H54 (cell line): ENCODE data around the gene RABL3.
"Not testable (repeated sequence)": the region's sequence is repeated elsewhere in the genome, so short reads cannot be mapped to it uniquely, and the experiment has no call there.

Experiments
- DNase-seq: peaks from one replicate; pipeline ENCODE4 v3.0.0; 2011; ENCODE audit warnings: low spot score, mixed read lengths; ENCODE audit not compliant: insufficient read length
- FAIRE-seq: peaks from 3 replicates; lab custom pipeline; 2011; peaks lifted over from hg19 to GRCh38; lab: Jason Lieb, UNC
- POLR2A ChIP-seq: IDR thresholded peaks from 2 replicates; pipeline ENCODE4 v1.6.1; 2011; ENCODE audit warnings: low read depth, mild to moderate bottlenecking, low read length

RABL3 gene

DNA sequence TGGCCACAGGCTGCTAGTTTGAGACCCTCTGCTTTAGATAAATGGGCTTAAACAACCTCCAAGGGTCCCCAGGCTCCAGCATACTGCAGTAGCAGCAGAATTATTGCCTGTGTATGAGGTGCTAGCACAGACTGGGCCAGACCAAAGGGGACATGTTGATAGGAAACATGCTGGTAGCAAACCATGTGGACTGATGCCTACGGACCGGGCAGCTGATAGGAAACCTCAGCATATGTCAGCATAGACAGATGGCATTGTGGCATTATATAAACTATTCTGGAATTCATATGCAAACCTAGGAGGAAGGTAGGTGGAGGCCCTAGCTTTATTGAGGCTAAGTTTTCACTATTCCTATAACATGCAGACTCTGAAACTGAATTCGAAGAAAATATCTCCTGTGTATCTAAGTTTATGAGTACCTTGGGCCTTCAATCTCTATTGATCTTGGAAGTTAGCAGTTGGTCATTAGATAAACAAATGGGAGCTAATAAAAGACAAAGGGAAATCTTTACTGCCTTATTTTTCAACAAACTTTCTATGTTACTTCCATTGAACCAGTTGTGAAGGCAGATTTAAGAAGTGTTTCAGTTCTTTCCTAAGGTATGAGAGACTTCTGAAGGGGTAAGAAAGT, 58.5 kb downstream of the RABL3 start:
- no peak for TF ChIP-seq POLR2A
- FAIRE-seq: no peak
- DNase-seq: no peak

GRCh38 chr3:120683213-120683612, 59.1 kb downstream of the RABL3 start:
- TF ChIP-seq POLR2A: no peak
- DNase-seq (no peak), FAIRE-seq (no peak)

DNA sequence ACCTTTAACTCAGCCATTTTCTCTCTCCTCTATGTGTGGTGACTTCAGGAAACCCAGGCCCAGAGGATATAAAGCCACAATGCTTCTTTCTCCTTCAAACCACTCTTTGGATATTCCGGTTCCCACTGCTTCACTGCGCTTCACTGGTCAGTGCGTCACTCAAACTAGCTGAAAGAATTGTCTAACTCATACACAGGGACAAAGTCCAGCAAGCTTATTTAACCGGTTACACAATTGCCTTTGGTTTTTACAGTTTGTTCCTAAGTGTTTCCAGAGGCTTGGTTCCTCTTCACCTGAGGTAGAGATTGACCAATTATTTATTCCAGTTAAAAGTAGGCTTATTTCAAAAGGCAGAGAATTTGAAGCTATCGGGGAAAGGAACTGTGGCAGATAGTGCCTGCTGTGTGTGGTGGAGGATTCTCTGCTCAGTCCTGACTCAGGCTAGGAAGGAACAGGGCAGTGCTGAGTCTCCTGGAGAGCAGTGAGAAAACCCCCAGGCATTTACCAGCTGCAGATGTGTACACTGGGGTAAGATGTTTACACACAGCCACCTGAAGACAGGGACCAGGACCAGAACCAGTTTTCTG, 60.1 kb downstream of the RABL3 start, which contains the start of gene HGD:
Gene HGD, minus strand, starts transcription at position 145 of the 587 bp plus-strand sequence. Its CDS starts 128 bp downstream, at position 17.
- TF ChIP-seq POLR2A: no peak
- no peak for DNase-seq
- no peak for FAIRE-seq

DNA sequence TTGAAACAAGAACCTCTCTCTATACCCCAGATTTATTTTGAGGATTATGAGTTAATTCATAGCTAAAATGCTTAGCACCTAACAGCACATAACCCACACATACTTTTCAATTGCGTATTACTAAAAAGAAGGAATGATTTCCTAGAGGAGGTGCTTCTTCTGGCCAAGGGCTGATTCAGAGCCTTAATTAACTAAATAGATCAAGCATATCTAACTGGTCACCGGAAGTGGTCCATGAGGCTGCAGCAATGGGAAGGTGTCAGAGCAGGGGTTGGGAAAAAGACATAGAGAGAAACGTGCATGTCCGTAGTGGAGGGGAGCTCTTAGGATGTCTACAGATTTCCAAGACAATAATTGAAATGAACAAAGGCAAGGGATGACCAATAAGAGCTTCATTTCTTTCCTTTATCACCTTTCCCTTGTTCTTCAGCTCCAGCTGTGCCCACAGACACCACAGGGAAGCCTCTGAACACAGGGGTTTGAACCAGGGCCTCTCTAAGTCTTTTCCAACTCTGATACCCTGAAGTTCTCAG, 60.7 kb downstream of the RABL3 start:
- no peak for DNase-seq
- no peak for FAIRE-seq
- no peak for TF ChIP-seq POLR2A

DNA sequence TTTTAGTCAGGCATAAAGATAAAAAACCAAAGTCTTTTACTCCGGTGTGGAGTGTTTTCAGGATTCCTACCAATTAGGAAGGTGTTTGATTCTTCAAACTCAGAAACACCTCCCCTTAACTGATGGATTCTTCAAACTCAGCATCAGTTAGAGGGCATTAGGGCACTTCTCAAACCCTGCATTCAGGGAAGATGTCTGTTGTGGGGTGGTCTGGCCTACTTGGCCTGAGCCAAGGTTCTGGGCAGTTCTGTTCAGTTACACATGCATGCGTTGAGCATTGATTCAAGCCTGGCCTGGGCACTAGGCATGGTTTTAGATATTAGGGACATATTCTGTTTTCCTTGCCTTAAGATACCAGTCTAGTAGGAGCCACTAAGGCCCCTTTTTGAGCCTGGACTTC, 61.3 kb downstream of the RABL3 start:
- FAIRE-seq (no peak), DNase-seq (no peak)
- TF ChIP-seq POLR2A: no peak

DNA sequence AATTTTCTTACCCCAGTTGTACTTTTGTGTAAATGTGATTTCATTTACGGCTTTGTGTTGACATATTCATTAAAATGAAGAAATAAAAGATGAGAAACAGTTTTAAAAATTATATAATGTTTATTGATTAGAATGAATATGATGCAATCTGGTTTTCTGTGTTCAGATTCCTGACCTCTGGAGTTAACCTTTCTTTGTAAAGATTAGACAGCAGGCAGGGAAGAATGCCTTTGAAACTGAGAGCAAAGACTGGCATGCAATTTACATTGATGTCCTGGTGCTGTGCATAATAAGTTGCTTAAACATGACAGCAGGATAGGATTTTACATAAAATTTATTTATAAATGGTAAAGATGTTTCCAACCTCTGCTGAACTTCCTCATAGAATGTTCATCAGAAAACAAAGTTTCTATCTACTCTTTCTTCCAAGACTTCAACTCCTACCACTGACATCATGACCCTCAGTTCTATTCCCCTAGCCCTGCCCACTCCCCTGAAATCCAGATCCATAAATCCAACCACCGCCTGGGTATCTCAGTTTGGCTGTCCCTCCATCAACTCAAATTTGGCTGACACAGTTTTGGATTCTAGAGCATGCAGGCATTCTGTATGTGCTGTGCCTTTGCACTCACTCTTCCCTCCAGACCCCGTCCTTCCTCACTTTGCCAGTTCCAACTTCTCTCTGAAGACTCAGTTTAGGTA, 62.0 kb downstream of the RABL3 start:
- FAIRE-seq (no peak), DNase-seq (no peak)
- no peak for TF ChIP-seq POLR2A

DNA sequence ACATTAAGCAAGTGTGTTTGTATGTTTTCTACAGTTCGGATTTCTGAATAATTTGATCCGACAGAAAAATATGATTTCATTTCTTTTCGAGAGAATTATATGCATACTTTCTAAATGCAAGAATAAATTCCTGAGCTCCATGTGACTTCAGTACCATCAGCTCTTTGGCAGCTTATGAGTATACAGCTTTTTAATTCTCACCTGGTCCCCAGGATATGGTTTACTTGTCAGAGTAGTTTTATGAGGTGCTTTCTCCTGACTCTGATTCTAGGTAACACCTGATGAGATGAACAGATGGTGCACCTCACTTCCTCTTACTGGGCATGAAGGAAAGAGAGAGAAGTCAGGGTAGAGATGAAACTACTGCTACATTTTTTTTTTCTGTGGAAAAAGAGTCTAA, 63.3 kb downstream of the RABL3 start:
- no peak for DNase-seq
- no peak for FAIRE-seq
- no peak for TF ChIP-seq POLR2A

DNA sequence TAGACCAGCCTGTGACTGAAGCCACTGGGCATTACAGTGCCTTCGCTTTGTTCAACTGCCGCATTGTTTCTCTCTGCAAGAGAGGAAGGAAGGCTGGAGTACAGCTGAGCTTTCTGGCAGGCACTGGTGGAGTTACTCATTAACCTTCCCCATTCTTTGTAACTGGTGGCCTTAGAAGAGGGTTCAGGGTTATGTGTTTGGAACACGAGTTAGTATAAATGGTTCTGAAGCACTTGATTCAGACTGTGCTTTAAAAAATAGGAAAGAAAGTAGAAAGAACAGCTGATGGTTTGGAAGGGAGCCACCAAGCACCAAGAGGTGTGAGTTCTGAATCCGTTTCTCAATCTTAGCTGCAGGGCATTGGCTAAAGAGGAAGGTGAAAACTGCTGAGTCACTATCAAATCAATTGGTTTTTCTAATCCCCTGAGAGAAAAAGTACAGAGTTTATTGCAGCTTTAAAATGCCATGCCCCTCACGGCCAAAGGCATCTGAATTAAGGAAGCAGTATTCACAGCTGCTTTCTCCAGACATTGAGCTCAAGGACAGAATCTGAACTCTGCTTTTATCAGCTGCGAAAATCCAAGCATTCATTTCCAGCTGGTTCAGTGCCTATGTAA, 63.9 kb downstream of the RABL3 start:
- peak; percentile 52 for FAIRE-seq
- no peak for DNase-seq

DNA sequence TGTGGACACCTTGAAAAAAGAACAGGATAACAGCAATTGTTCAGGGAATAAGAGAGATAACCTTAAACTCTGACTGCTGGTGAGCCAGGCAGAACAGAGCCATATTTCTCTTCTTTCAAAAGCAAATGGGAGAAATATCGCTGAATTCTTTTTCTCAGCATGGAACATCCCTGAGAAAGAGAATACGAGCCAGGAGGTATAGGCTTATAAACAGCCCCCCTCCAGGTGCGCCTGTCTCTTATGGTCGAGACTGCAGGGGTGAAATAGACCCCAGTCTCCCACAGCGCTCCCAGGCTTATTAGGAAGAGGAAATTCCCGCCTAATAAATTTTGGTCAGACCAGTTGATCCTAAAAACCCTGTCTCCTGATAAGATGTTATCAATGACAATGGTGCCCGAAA, 65.1 kb downstream of the RABL3 start:
- not testable (repeated sequence) for DNase-seq, FAIRE-seq

More for the DNA sequence above, 63.9 kb downstream of the RABL3 start:
- TF ChIP-seq POLR2A: no peak

DNA sequence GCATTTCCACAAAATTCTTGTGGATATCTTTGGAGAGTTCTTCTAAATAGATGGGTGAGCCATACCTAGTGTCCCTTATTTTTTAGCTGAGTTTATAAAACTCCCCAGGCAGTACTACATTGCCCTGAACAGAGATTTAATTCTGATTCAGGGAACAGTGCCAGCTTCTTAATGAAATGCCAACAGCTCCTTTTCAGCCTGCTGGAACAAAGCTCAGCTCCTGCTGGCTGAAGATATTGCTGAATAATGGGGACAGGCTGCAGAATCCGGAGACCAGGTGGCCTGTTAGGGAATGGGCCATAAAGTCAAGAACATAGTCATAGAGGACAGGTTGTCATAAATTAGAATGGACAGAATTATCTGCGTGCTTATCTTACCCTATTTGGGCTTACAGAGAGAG, 69.2 kb downstream of the RABL3 start:
- no peak for DNase-seq
- no peak for FAIRE-seq
- no peak for TF ChIP-seq POLR2A

- FAIRE-seq: no peak
- no peak for TF ChIP-seq POLR2A
- DNase-seq: no peak
Observed at GRCh38 chr3:120670576-120670975, 71.7 kb downstream of the RABL3 start.

DNA sequence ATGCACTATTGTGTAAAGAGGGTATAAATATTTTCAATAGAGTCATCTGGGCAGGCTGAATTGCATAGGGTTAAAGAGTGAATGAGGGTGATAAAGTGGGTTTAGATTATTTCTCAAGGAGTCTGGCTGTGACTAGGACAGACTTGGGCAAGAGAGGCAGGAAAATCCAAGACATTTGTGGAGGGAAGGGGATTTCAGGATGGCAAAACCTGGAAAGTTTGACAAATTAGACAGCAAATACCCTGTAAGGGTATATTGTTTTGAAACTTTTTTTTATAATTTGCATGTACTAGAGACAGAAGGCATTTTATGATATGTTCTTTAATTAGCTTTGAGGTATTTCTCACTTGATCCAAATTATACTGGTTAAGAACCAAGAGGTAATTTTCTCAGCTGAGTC, 77.4 kb downstream of the RABL3 start:
- no peak for DNase-seq
- TF ChIP-seq POLR2A: no peak
- no peak for FAIRE-seq

- DNase-seq (no peak), FAIRE-seq (no peak)
- no peak for TF ChIP-seq POLR2A
Observed at GRCh38 chr3:120661945-120662344, 80.4 kb downstream of the RABL3 start.

- TF ChIP-seq POLR2A: no peak
- FAIRE-seq (no peak), DNase-seq (no peak)
Observed at GRCh38 chr3:120661106-120661905, 81.0 kb downstream of the RABL3 start.
